Body of pancreas (tissue), 4 donors: ENCODE results near the gene PARP11. TPM values are rescaled to one million over a fixed set of nuclear protein-coding genes. Genes with fewer than 3 reads are reported as not detected.
"Not testable (repeated sequence)": the region's sequence is repeated elsewhere in the genome, so short reads cannot be mapped to it uniquely, and the experiment has no call there.

ENCODE experiments used
- ATAC-seq: fragments of 150-250 bp; one replicate; pipeline ENCODE4 v1.9.1; 2016
- DNase-seq, 4 donors: peaks; one replicate each; pipeline ENCODE4 v3.0.0-alpha.2; 2019
- H3K27ac ChIP-seq, 4 donors: fragments of 200-600 bp; sonication (generic); 1 replicate in 3 of 4; 2 replicates in 1 of 4; pipeline versions ENCODE4 v1.5.1 to v1.6.1; 2016 to 2019; ENCODE audit warnings: mild to moderate bottlenecking in 1 of 4, mixed read lengths in 1 of 4, moderate library complexity in 1 of 4
- H3K27me3 ChIP-seq, 2 donors: fragments of 200-600 bp; sonication (generic); one replicate each; pipeline ENCODE4 v1.6.0; 2016; ENCODE audit warnings: mild to moderate bottlenecking in 1 of 2
- H3K36me3 ChIP-seq, 2 donors: fragments of 200-600 bp; sonication (generic); replicated peaks in 1 of 2; 2 replicates each; pipeline ENCODE4 v1.5.1; 2016; ENCODE audit warnings: low read depth in 2 of 2; ENCODE audit not compliant: insufficient read depth in 1 of 2
- H3K4me1 ChIP-seq: fragments of 200-600 bp; sonication (generic); one replicate; pipeline ENCODE4 v1.6.0; 2016
- H3K4me3 ChIP-seq, 2 donors: fragments of 200-600 bp; sonication (generic); 1 replicate in 1 of 2; 2 replicates in 1 of 2; pipeline ENCODE4 v1.5.1; 2016 to 2019
- H3K9me3 ChIP-seq, 3 donors: fragments of 200-600 bp; sonication (generic); 1 replicate in 2 of 3; 2 replicates in 1 of 3; pipeline ENCODE4 v1.5.1; 2016
- CTCF ChIP-seq, 7 experiments: fragments of 450-650 bp in 4 of 7; fragments of 200-600 bp in 3 of 7; sonication (generic) in 3 of 7; IDR thresholded peaks; one replicate each; pipeline ENCODE4 v1.5.1; 2016 to 2019; ENCODE audit warnings: antibody characterized with exemption in 7 of 7
- POLR2A ChIP-seq, 3 donors: fragments of 450-650 bp; IDR thresholded peaks; one replicate each; pipeline ENCODE4 v1.6.1; 2016; ENCODE audit warnings: antibody characterized with exemption in 3 of 3, mild to moderate bottlenecking in 2 of 3
- WGBS, 2 donors: methylation state at CpG; one replicate each; pipeline ENCODE4 v1.1.5; 2017; 5-methylcytosine and 5-hydroxymethylcytosine counted together
- intact Hi-C: fragments of 100-400 bp; cut with DNase I; formaldehyde crosslinking; loops from one replicate; pipeline ENCODE4 v1.15.1; 2023
- total RNA-seq, 2 donors: library from RNA; depleted of rRNA; stranded (reverse); fragments of >200 nt; gene quantifications; one replicate each; pipeline ENCODE4 v1.1.0, GENCODE V29; 2016

Gene PARP11
- total RNA-seq, 2 donors from 2014 or later = 2.3 to 3.3 TPM

DNA sequence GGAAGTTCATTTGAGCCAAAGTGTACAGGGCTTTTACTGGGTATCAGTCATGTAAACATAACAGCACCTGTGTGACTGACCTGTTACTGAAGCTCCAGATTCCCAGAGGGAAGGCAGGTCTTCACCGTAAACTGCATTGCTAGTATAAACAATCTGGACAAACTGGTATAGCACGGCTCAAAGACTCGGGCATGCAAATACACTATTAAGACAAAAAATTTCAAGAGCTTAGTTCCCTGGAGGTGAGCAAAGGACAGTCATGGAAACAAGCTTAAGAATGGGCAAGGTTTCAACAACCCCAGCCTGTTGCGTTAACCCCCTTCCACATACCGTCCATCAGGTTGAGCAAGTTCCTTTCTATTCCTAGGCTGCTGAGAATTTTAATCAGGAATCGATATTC is 9.4 kb downstream of the PARP11 start:
- 43 to 77% methylated on average over 6 of the region's 6 CpGs for WGBS, 2 donors
- Histone ChIP-seq H3K9me3 (no peaks in the 10 kb centered on the region), H3K27ac (no peak overlapping the region), H3K4me3 (no peak overlapping the region), H3K27me3 (no peaks in the 10 kb centered on the region), H3K36me3 (no peaks in the 10 kb centered on the region), H3K4me1 (no peaks in the 10 kb centered on the region)
- no peak for DNase-seq
- intact Hi-C loops = no loop called here
- no peak for ATAC-seq
- no peak for TF ChIP-seq POLR2A (IDR thresholded peaks at IDR 0.05)
- TF ChIP-seq CTCF (IDR thresholded peaks at IDR 0.05) = no peak

- ATAC-seq (no peak), DNase-seq (no peak)
- H3K27ac ChIP-seq = no peak overlapping the region
- H3K9me3 ChIP-seq = no peaks in the 10 kb centered on the region
- intact Hi-C loops = no loop called here
- H3K27me3 ChIP-seq = no peaks in the 10 kb centered on the region
- no peaks in the 10 kb centered on the region for H3K4me1 ChIP-seq
- WGBS, 2 donors = 90 to 94% methylated on average over 5 of the region's 5 CpGs
- no peak overlapping the region for H3K4me3 ChIP-seq
- H3K36me3 ChIP-seq = no peaks in the 10 kb centered on the region
- no peak for TF ChIP-seq CTCF (IDR thresholded peaks at IDR 0.05)
- no peak for TF ChIP-seq POLR2A (IDR thresholded peaks at IDR 0.05)
These were observed 30.7 kb downstream of the PARP11 start for GRCh38 chr12:3842517-3842916.

DNA sequence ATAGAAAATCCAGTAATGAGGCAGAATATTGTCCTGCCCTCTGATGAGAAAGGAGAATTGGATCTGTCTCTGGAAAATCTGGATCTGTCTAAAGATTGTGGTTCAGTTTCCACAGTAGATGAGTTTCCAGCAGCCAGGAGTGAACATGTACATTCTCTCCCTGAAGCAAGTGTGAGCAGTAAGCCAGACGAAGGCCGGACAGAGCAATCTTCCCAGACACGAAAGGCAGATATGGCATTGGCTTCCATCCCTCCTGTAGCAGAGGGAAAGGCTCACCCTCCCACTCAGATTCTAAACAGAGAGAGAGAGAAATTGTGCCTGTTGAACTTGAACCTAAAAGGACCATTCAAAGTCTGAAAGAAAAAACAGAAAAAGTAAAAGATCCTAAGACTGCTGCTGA is 31.4 kb downstream of the PARP11 start:
- no peaks in the 10 kb centered on the region for H3K36me3 ChIP-seq
- intact Hi-C loops = no loop called here
- H3K4me1 ChIP-seq = no peaks in the 10 kb centered on the region
- H3K27me3 ChIP-seq = no peaks in the 10 kb centered on the region
- TF ChIP-seq CTCF (IDR thresholded peaks at IDR 0.05) = no peak
- no peak for TF ChIP-seq POLR2A (IDR thresholded peaks at IDR 0.05)
- WGBS, 2 donors = 81 to 94% methylated on average over 3 of the region's 3 CpGs
- H3K4me3 ChIP-seq = no peak overlapping the region
- ATAC-seq (no peak), DNase-seq (no peak)
- no peaks in the 10 kb centered on the region for H3K9me3 ChIP-seq
- no peak overlapping the region for H3K27ac ChIP-seq

DNA sequence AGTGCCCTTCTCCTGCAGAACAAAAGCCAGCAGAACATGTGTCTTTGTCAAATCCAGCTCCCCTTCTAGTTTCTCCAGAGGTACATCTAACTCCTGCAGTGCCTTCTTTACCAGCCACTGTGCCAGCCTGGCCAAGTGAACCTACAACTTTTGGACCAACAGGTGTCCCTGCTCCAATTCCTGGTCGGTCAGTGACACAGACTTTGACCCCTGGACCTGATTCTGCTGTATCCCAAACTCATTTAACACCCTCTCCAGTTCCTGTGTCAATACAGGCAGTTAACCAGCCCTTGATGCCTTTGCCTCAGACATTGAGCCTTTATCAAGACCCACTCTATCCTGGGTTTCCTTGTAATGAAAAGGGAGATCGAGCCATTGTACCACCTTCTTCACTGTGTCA is 32.4 kb downstream of the PARP11 start:
- H3K4me3 ChIP-seq, intact Hi-C loops, DNase-seq, H3K27ac ChIP-seq, H3K4me1 ChIP-seq, ATAC-seq, H3K27me3 ChIP-seq, H3K36me3 ChIP-seq, H3K9me3 ChIP-seq: not testable (repeated sequence)
- 45 to 55% methylated on average over 2 of the region's 2 CpGs for WGBS, 2 donors

- WGBS, 2 donors = 82% methylated on average over 4 of the region's 4 CpGs
- H3K27me3 ChIP-seq, H3K9me3 ChIP-seq, H3K27ac ChIP-seq, intact Hi-C loops, H3K4me3 ChIP-seq, H3K36me3 ChIP-seq, ATAC-seq, H3K4me1 ChIP-seq, DNase-seq: not testable (repeated sequence)
These were observed 33.5 kb downstream of the PARP11 start for GRCh38 chr12:3839745-3840144.

DNA sequence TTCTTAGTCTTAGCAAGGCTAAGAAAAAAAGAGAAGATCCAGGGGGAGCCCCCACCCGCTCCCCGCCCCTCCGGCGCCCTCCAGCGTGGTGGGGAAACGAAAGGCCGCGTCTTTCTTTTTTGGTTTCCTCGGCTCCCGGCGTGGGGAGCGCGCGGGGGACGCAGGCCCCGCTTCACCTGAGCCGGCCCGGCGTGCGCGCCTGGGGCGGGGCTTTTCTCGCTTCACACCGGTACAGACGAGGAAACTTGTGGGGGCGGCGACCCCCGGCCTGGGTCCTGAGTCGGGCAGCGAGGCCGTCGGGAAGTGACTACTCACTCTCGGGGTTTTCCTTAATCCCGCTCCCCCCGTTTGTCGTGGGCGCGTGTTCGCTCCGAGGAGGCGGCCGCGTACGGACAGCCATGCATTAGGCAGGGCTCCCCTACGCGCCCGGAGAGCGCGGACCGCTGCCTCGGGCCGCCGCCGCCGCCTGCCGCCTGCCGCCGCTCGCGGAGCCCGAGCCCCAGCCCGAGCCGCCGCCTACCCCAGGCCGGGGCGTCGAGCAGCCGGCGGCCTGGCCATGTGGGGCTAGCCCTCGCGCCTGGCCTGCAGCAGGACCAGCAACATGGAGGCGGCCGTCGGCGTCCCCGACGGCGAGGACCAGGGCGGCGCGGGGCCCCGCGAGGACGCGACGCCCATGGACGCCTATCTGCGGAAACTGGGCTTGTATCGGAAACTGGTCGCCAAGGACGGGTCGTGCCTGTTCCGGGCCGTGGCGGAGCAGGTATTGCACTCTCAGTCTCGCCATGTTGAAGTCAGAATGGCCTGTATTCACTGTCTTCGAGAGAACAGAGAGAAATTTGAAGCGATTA is 34.3 kb downstream of the PARP11 start:
- H3K4me1 ChIP-seq, H3K4me3 ChIP-seq, DNase-seq, H3K27me3 ChIP-seq, H3K36me3 ChIP-seq, H3K9me3 ChIP-seq, H3K27ac ChIP-seq, intact Hi-C loops: not testable (repeated sequence)
- peak; percentile 58 for ATAC-seq
- WGBS, 2 donors = 77 to 89% methylated on average over 80 to 95 of the region's 98 CpGs
